GM23338 (cell line): Measurements from ENCODE around the gene PFN1.

Experiments
- JUNB ChIP-seq: IDR thresholded peaks from one replicate; pipeline ENCODE4 v1.6.1; 2016; ENCODE audit warnings: antibody characterized with exemption; ENCODE audit not compliant: unreplicated experiment
- TF ChIP-seq, protein P1 (sequence below), 2 experiments: fragments of 200-600 bp in 1 of 2; sonication (generic) in 1 of 2; conservative IDR thresholded peaks; 2 replicates each; pipeline versions ENCODE4 v1.5.1 to v1.6.1; 2016 to 2017; ENCODE audit warnings: antibody characterized with exemption in 2 of 2, low read depth in 2 of 2, mild to moderate bottlenecking in 2 of 2, moderate library complexity in 1 of 2

- TF ChIP-seq JUNB: no peak
- TF ChIP-seq, protein P1, sequence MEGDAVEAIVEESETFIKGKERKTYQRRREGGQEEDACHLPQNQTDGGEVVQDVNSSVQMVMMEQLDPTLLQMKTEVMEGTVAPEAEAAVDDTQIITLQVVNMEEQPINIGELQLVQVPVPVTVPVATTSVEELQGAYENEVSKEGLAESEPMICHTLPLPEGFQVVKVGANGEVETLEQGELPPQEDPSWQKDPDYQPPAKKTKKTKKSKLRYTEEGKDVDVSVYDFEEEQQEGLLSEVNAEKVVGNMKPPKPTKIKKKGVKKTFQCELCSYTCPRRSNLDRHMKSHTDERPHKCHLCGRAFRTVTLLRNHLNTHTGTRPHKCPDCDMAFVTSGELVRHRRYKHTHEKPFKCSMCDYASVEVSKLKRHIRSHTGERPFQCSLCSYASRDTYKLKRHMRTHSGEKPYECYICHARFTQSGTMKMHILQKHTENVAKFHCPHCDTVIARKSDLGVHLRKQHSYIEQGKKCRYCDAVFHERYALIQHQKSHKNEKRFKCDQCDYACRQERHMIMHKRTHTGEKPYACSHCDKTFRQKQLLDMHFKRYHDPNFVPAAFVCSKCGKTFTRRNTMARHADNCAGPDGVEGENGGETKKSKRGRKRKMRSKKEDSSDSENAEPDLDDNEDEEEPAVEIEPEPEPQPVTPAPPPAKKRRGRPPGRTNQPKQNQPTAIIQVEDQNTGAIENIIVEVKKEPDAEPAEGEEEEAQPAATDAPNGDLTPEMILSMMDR (conservative IDR thresholded peaks at IDR 0.05; ENCODE audit: low read depth in 2 of 2): no peak
Observed at GRCh38 chr17:4948931-4949320, 596 bp upstream of the PFN1 start.
